KMS-11 (cell line): Measurements from ENCODE around the gene DMBT1.

Experiments
- H2AFZ ChIP-seq: fragments of 200-600 bp; sonication (generic); 2 replicates; pipeline ENCODE4 v1.6.1; 2016; ENCODE audit warnings: antibody characterized with exemption, mixed run types, low read depth
- H3K27ac ChIP-seq: fragments of 200-600 bp; sonication (generic); 2 replicates; pipeline ENCODE4 v1.6.1; 2016; ENCODE audit warnings: mild to moderate bottlenecking, mixed run types
- H3K27me3 ChIP-seq: fragments of 200-600 bp; sonication (generic); 2 replicates; pipeline ENCODE4 v1.6.1; 2017; ENCODE audit warnings: mild to moderate bottlenecking, low read depth, mixed run types, moderate library complexity; ENCODE audit not compliant: insufficient read depth
- H3K36me3 ChIP-seq: fragments of 200-600 bp; sonication (generic); 2 replicates; pipeline ENCODE4 v1.6.1; 2017; ENCODE audit warnings: mild to moderate bottlenecking, mixed run types; ENCODE audit not compliant: insufficient read depth
- H3K4me1 ChIP-seq: fragments of 200-600 bp; sonication (generic); 2 replicates; pipeline ENCODE4 v1.6.1; 2016; ENCODE audit warnings: mild to moderate bottlenecking, low read depth, mixed run types; ENCODE audit not compliant: poor library complexity, severe bottlenecking
- H3K4me2 ChIP-seq: fragments of 200-600 bp; sonication (generic); 2 replicates; pipeline ENCODE4 v1.7.0; 2016; ENCODE audit warnings: mild to moderate bottlenecking, mixed run types
- H3K4me3 ChIP-seq: fragments of 200-600 bp; sonication (generic); IDR thresholded peaks from 2 replicates; pipeline ENCODE4 v1.6.1; 2017; ENCODE audit warnings: low read depth, low read length, mixed read lengths; ENCODE audit not compliant: insufficient read depth
- H3K79me2 ChIP-seq: fragments of 200-600 bp; sonication (generic); 2 replicates; pipeline ENCODE4 v1.6.1; 2016; ENCODE audit warnings: low read depth, mixed run types; ENCODE audit not compliant: insufficient read depth
- H3K9ac ChIP-seq: fragments of 200-600 bp; sonication (generic); 2 replicates; pipeline ENCODE4 v1.6.1; 2016; ENCODE audit warnings: mild to moderate bottlenecking, mixed run types
- H4K20me1 ChIP-seq: fragments of 200-600 bp; sonication (generic); 2 replicates; pipeline ENCODE4 v1.6.1; 2016; ENCODE audit warnings: mild to moderate bottlenecking, mixed run types; ENCODE audit not compliant: insufficient read depth
- CTCF ChIP-seq: fragments of 200-600 bp; sonication (generic); conservative IDR thresholded peaks from 2 replicates; pipeline ENCODE4 v1.6.1; 2017; ENCODE audit warnings: low read depth, mild to moderate bottlenecking, antibody characterized with exemption, low read length, moderate library complexity, mixed read lengths

DMBT1 gene

GRCh38 chr10:122656308-122656705 is 95.8 kb downstream of the DMBT1 start:
- Histone ChIP-seq H3K4me3 (no peak overlapping the region), H3K79me2 (no peaks in the 10 kb centered on the region), H3K27me3 (no peaks in the 10 kb centered on the region), H3K9ac (no peak overlapping the region), H4K20me1 (no peaks in the 10 kb centered on the region), H3K27ac (no peak overlapping the region), H3K4me2 (no peak overlapping the region), H2AFZ (no peak overlapping the region), H3K4me1 (no peaks in the 10 kb centered on the region), H3K36me3 (no peaks in the 10 kb centered on the region)
- no peak for TF ChIP-seq CTCF

- no peaks in the 10 kb centered on the region for H3K79me2 ChIP-seq
- no peak overlapping the region for H3K4me3 ChIP-seq
- no peaks in the 10 kb centered on the region for H3K4me1 ChIP-seq
- no peaks in the 10 kb centered on the region for H4K20me1 ChIP-seq
- H3K27ac ChIP-seq, result no peak overlapping the region
- H3K36me3 ChIP-seq, result no peaks in the 10 kb centered on the region
- no peaks in the 10 kb centered on the region for H3K27me3 ChIP-seq
- no peak for TF ChIP-seq CTCF
- H3K9ac ChIP-seq, result no peak overlapping the region
- no peak overlapping the region for H2AFZ ChIP-seq
- no peak overlapping the region for H3K4me2 ChIP-seq
Observed at GRCh38 chr10:122656741-122657140, 96.2 kb downstream of the DMBT1 start.

- H3K79me2 ChIP-seq, result no peaks in the 10 kb centered on the region
Observed at GRCh38 chr10:122657255-122657654, 96.7 kb downstream of the DMBT1 start.

GRCh38 chr10:122657729-122658128 is 97.2 kb downstream of the DMBT1 start:
- Histone ChIP-seq H3K27me3 (no peaks in the 10 kb centered on the region), H3K4me1 (no peaks in the 10 kb centered on the region), H4K20me1 (no peaks in the 10 kb centered on the region), H3K79me2 (no peaks in the 10 kb centered on the region), H3K4me3 (no peak overlapping the region), H3K9ac (no peak overlapping the region), H3K4me2 (no peak overlapping the region), H2AFZ (no peak overlapping the region), H3K36me3 (no peaks in the 10 kb centered on the region), H3K27ac (no peak overlapping the region)
- TF ChIP-seq CTCF, result no peak

More at GRCh38 chr10:122657255-122657654, 96.7 kb downstream of the DMBT1 start:
- no peak overlapping the region for H3K4me2 ChIP-seq
- H2AFZ ChIP-seq, result no peak overlapping the region
- H3K36me3 ChIP-seq, result no peaks in the 10 kb centered on the region
- no peak for TF ChIP-seq CTCF
- no peaks in the 10 kb centered on the region for H3K4me1 ChIP-seq
- no peaks in the 10 kb centered on the region for H3K27me3 ChIP-seq
- no peak overlapping the region for H3K27ac ChIP-seq
- no peak overlapping the region for H3K4me3 ChIP-seq
- H4K20me1 ChIP-seq, result no peaks in the 10 kb centered on the region
- H3K9ac ChIP-seq, result no peak overlapping the region
